ENCODE measurements around the gene SIK1.
"Not testable (repeated sequence)": the region's sequence is repeated elsewhere in the genome, so short reads cannot be mapped to it uniquely, and the experiment has no call there.

SIK1 gene

DNA sequence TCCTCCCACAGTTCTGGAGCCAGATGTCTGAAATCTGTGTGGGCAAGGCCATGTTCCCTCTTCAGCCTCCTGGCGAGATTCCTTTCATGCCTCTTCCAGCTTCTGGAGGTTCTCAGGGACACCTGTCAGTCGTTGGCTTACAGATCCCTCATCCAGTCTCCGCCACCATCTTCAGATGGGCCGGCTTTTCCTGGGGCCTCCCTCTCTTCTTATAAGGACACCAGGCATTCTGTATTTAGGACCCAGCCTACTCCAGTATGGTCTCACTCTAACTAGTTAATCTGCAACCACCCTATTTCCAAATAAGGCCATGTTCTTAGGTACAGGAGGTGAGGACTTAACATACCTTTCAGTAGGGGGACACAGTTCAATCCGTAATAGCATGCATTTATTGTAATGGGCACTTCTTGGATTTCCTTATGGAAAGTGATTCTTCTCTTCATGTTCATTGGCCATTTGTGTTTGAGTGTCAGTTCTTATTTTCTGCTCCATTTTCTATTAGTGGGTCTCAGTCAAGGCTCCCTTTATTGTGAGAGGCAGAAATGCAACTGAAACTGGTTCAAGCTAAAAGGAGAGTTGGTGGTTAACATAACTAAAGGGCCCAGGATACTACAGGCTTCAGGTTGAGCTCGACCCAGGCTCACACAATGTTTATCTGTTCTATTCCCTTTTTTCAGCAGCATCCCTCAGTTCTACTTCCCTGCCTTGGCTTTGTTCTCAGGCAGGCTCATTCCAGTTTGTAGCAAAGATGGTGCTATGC lies 12.6 kb upstream of the SIK1 start:
- DNase-seq (ENCODE audit: low read depth), result not testable (repeated sequence)

DNA sequence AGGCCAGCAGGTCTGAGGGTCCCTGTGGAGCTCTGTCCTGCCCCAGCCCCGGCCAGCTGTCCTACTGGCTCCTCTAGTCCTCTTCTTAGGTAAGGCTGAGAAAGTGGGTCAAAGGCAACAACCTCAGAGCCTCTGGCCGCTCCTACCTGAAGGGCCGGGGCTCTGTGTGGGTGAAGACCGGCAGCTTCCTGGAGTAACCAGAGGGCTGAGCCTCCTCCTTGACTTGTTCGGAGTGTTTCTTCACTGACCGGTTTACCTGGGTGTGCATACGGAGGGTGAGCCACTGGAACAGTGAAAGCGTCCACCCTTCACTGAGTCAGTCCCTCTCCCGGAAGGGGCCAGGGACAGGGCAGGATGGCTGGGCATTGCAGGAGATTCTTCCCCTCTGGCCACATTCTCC lies 9.3 kb upstream of the SIK1 start:
- DNase-seq (ENCODE audit: low read depth), result not testable (repeated sequence)

DNA sequence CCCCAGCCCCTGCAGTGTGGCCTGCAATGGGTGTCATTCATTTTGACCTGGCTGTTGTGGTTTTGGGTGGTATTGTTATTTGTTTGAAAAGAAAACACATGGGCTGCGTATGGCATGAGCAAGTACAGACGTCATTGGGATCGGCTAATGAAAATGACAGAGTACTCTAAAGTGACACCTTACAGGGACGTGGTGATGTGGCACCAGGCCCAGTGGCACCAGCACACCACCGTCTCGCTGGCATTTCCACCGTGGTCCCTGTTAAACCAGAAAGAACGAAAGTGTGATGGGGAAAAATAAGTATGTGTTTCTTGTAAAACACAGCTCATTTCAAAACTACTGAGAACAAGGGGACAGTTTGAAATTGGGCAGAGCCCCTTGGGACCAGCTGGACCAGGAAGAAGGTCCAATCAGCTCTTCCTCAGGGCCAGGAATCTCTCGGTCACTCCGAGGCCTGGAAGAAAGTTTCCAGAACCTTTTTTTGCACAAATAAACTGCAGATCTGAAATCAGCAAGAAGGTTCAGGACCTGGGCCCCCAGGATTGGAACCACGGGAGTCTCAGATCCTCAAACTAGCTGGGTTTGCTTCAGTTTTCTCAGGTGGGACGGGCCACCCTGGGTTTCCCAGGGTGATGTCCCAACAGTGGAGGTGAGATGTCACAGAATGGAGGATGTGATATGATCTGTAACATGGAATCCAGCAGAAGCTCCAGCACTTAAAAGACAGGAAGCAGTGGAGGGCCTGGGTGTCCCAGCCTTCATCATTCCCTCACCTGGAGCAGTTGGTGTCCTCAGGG lies 6.6 kb upstream of the SIK1 start:
- DNase-seq (ENCODE audit: low read depth), result not testable (repeated sequence)

GRCh38 chr21:43430830-43431416 lies 4.0 kb upstream of the SIK1 start:
- DNase-seq (ENCODE audit: low read depth), result not testable (repeated sequence)

DNA sequence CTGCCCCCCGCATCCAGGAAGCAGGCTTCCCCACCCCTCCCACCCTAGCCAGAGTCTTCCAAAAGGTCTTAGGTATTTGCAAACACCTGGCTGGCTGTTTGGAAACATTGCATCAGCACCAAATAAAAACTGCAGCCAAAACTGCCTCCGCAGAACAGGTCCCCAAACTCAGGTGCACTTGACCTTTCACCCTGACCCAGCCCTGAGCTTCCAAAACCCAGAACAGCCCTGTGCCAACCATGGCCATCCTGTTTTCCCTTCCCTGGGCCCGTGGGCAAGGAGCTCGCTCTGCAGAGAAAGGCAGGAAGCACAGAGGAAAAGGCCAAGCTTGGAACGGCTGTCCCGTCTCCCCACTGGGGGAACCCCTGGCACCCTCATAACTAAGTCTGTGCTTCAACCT lies 2.0 kb upstream of the SIK1 start:
- DNase-seq (ENCODE audit: low read depth), result not testable (repeated sequence)

DNA sequence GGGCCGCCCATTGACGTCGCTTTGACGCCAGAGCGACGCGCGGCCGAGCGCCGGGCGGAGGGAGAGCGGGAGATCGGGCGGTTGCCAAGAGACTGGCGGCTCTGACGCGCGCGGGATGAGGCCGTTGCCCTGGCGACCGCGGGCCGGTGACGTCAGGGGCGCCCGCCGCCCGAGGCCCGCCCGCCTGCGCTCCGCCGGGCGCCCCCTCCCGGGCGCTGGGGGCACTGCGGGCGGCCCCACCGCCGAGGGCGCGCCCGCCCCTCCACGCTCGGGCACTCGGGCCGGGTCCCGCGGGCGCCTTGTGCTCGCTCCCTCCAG lies 270 bp upstream of the SIK1 start:
- not testable (repeated sequence) for DNase-seq (ENCODE audit: low read depth)

DNA sequence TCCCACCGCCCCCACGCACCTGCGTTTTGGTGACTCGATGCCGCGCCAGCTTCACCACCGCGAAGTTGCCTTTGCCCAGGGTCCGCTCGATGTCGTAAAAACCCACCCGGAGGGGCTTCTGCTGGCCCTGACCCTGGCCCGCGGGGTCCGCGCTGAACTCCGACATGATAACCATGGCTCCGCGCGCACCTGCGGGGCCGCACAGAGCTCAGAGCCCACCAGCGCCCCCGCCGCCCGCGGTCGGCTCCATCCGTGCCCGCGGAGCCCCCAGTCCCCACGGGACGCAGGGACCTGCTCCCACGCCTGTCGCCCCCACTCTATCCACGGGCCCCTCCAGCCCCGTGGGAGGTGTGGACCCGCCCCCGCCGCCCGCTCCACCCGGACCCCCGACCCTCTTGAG lies 927 bp downstream of the SIK1 start:
- not testable (repeated sequence) for DNase-seq (ENCODE audit: low read depth)

DNA sequence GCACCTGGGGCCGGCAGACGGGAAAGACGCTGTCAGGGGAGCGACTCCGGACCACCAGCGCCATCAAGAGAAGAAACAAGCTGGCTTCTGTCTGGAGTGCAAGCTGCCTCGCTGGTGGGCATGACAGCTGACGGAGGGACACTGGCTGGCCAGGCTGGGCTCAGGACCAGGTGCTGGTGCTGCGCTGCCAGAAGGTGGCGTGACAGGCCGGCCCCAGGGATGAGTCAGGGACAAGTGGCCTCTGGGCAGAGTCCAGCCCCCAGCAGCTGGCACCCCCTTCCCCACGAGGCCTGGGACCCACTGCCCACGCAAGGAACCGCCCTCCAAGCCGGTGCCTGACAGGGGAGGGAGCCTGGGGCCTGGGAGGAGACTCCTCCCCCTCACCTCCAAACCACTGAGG lies 7.5 kb downstream of the SIK1 start:
- DNase-seq (ENCODE audit: low read depth), result not testable (repeated sequence)

DNA sequence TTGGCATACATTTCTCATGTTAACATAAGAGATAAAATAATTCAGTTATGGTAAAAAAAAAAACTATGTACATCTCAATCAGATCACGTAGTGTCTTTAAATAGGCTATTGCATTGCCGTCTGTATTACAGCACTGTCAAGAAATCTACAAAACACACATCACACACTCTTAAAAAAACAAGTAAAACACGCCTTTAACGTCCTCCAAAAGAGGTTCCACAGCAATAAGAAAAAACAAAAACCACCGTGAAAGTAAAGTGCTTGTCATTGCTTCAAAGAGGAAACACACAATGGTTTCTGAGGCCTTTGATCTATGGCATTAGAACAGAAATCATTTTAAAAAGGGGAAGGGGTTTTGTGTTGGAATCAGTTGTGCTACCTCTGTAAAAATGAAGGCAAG lies 12.4 kb downstream of the SIK1 start:
- not testable (repeated sequence) for DNase-seq (ENCODE audit: low read depth)

DNA sequence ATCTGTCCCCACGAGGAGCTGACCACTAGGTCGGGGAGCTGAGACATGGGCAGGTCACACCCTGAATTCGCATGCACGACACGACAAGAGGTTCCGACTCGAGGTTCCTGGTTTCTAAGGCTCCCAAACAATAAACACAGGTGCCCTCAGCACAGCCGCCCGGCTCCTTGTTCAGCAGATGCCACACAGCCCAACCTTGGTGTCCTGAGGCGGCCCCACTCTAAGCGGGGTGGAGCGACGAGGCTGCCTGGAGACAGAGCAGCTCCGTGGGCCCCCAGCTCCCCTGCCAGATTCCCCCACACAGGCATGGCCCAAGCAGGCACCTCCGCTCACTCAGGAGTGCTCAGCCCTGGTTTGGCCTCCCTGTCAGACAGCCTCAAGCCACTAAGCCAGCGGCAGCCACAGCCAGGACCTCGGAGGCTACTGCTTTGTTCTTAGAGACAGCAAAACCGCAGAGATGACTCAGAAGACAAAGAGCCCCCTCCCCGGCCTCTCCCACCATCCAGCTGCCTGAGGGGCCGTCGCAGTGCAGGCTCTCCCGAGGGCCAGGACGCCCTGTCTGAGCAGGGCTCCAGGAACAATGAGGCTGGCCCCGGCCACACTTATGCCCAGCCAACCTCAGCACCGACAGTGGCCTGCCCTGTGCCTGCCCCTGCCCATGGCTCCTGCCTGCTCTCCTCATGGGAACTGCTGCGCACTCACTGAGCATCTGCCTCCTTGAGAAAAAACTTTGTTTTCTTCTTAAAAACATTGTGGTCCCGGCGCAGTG lies 14.7 kb downstream of the SIK1 start:
- DNase-seq (ENCODE audit: low read depth), result not testable (repeated sequence)

- DNase-seq (ENCODE audit: low read depth), result not testable (repeated sequence)
These were observed 16.4 kb downstream of the SIK1 start for GRCh38 chr21:43410456-43411068.

GRCh38 chr21:43407139-43407538 lies 19.8 kb downstream of the SIK1 start:
- not testable (repeated sequence) for DNase-seq (ENCODE audit: low read depth)

DNA sequence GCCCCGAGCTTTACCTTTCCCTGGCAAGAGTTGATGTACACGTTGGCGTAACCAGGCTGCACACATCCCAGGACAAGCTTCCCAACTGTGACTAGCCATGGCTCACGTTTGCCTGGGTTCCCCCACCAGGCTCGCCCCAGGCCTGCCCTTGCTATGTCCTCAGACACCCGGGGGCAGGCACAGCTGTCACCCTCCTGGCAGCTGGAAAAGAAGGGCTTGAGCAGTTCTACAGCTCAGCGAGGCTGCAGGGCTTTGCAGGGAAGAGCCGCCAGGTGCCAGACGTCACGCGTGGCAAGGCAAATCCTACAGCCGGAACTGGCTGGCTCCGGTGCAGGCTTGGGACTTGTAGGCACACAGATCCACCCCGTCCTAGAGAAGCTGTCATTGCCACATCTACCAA lies 22.5 kb downstream of the SIK1 start:
- DNase-seq (ENCODE audit: low read depth), result not testable (repeated sequence)

- not testable (repeated sequence) for DNase-seq (ENCODE audit: low read depth)
These were observed 23.1 kb downstream of the SIK1 start for GRCh38 chr21:43403651-43404430.

DNA sequence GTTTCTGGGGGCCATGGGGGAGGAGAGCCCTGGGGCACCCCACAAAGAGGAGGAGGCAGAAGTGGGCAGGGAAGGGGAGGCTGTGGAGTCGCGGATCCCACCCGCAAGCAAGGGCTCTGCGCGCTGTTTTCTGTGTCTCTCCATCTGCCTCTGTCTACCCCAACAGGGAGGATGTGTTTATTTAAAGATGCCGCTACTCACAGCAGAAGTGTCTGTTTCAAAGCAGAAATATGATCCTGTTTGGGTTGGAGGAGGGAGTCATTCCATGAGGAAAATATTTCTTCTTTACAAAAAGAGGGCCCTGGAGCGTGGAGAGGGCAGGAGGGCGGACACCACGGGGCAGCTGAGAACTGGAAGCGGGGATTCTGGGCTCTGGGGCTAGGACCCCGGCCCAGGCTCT lies 25.8 kb downstream of the SIK1 start:
- DNase-seq (ENCODE audit: low read depth), result not testable (repeated sequence)

- DNase-seq (ENCODE audit: low read depth), result not testable (repeated sequence)
These were observed 27.3 kb downstream of the SIK1 start for GRCh38 chr21:43399595-43400015.

- DNase-seq (ENCODE audit: low read depth), result not testable (repeated sequence)
These were observed 27.8 kb downstream of the SIK1 start for GRCh38 chr21:43399136-43399535.

GRCh38 chr21:43398533-43398932 lies 28.4 kb downstream of the SIK1 start:
- not testable (repeated sequence) for DNase-seq (ENCODE audit: low read depth)

- not testable (repeated sequence) for DNase-seq (ENCODE audit: low read depth)
These were observed 28.9 kb downstream of the SIK1 start for GRCh38 chr21:43398000-43398399.

DNA sequence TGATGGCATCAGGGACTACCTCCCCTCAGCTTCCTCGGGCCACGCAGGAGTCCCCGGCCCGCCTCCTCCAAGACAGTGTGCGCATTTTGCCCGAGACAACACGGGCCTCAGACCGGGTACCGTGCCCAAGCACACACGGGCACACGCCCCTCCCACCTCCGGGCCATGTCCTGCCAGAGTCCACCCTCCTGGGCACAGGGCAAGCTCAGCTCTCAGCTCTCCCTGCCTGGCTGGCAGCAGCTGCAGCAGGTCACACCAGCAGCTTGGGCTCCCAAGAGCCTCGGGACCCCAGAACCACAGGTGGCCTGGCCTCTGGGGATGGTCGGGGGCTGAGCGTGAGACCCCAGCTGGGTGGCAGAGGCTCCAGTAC lies 29.5 kb downstream of the SIK1 start:
- DNase-seq (ENCODE audit: low read depth), result not testable (repeated sequence)
